Activated CD8-positive, alpha-beta T cell treated with anti-CD3 and anti-CD28 coated beads for 36 hours (primary cell): ENCODE results near the gene ERBB4. TPM values are rescaled to one million over a fixed set of nuclear protein-coding genes. Genes with fewer than 3 reads are reported as not detected.

Source experiments
- ATAC-seq: fragments of 200-7000 bp; cut with Tn5 transposase; one replicate; pipeline ENCODE4 v1.10.0; 2021; ENCODE audit warnings: mild to moderate bottlenecking, moderate library complexity
- CTCF ChIA-PET: fragments of 350-600 bp; sonication (Branson Sonifier 250); formaldehyde crosslinking; loops from one replicate; lab custom pipeline; 2021; ENCODE audit warnings: antibody characterized with exemption; lab: Charles Lee
- POLR2A ChIA-PET: fragments of 350-600 bp; sonication (Branson Sonifier 250); formaldehyde crosslinking; loops from one replicate; lab custom pipeline; 2021; ENCODE audit warnings: antibody characterized with exemption; lab: Charles Lee
- DNase-seq: peaks from one replicate; pipeline ENCODE4 v3.0.0-alpha.2; 2020
- H3K27ac Mint-ChIP-seq: one replicate; pipeline ENCODE4 v1.8.0; 2021; ENCODE audit warnings: mild to moderate bottlenecking, mixed read lengths
- H3K27me3 Mint-ChIP-seq: one replicate; pipeline ENCODE4 v1.8.0; 2021; ENCODE audit warnings: mixed read lengths
- H3K36me3 Mint-ChIP-seq: one replicate; pipeline ENCODE4 v1.8.0; 2021; ENCODE audit warnings: low read depth, mixed read lengths
- H3K4me1 Mint-ChIP-seq: one replicate; pipeline ENCODE4 v1.8.0; 2021; ENCODE audit warnings: low read depth, mixed read lengths
- H3K4me3 Mint-ChIP-seq: one replicate; pipeline ENCODE4 v1.8.0; 2021; ENCODE audit warnings: mild to moderate bottlenecking, moderate library complexity, mixed read lengths
- H3K9me3 Mint-ChIP-seq: one replicate; pipeline ENCODE4 v1.8.0; 2021; ENCODE audit warnings: mixed read lengths
- CTCF ChIP-seq: fragments of 200-600 bp; IDR thresholded peaks from one replicate; pipeline ENCODE4 v1.8.0; 2022; ENCODE audit warnings: antibody characterized with exemption, mild to moderate bottlenecking
- intact Hi-C: fragments of 100-400 bp; cut with micrococcal nuclease; formaldehyde crosslinking; loops from one replicate; pipeline ENCODE4 v1.10.0; 2022
- total RNA-seq, 2 experiments: library from RNA; stranded (reverse); gene quantifications; one replicate each; pipeline ENCODE4 v1.2.3, GENCODE V29; 2021

The ERBB4 gene
- total RNA-seq, 2 experiments from 2014 or later, result not detected

DNA sequence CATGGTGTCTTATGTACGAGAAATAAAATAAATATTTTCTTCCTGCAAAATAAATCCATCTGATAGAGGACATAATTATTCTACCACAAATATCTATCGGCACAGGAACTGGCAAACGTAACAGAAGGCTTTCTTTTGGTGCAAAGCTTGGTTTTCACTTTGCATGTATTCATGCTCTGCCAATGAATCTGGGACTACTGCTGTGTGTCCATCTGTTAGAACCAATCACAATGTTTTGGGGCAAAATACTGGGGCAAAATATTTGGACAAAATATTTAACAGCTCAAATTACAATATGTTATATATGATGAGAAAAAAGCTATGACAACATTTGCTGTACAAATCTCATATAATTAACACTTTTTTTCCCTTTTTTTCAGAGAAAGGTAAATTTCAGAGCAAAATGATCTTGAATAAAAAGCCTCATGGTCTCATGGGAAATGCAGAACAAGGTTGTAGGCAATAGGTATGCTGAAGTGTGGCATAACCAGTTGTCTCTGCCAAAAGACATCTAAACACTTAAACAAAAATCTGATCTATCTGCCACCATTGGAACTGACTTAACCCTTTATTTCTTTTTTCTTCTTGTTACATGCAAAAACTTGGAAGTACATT lies 1059.0 kb downstream of the ERBB4 start:
- ATAC-seq (no peak), DNase-seq (no peak)
- H3K4me1 Mint-ChIP-seq, result no peaks in the 10 kb centered on the region
- no peak overlapping the region for H3K4me3 Mint-ChIP-seq
- no peaks in the 10 kb centered on the region for H3K36me3 Mint-ChIP-seq
- no peak for TF ChIP-seq CTCF
- CTCF ChIA-PET, result no interaction called here
- H3K9me3 Mint-ChIP-seq, result no peaks in the 10 kb centered on the region
- H3K27me3 Mint-ChIP-seq, result no peaks in the 10 kb centered on the region
- POLR2A ChIA-PET, result no interaction called here
- no peak overlapping the region for H3K27ac Mint-ChIP-seq
- intact Hi-C loops, result no loop called here

DNA sequence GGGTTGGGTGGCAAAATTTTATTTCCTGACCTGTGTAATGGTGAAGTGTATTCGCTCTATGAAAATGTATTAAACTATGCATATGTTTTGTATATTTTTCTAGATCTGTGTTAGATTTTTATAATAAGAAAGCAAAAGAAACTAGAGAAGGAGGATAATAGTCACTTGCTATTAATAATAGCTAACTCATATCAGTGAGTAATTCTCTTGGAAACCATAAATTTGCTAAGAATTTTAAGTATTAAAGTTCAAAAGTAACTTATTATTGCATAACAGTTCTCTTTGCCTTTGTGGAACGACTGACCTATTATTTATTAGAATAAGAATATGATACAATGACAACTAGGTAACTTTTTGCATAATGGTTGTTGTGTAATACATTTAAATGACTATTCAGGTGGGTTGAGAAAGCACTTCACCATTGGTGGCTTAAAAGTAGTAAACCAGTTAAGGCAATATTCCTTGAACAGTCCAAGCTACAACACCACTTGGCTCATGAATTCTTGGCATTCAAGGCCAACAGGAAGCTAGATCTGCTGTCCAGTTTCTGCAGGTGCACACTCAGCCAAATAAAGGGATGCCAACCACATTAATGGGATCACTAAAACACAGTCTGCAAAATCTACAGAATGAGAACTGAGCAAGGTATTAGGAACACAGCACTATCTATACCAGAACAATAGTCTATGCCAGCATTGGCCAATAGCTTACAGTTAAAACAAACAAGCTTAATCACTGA lies 1060.9 kb downstream of the ERBB4 start:
- ChIA-PET POLR2A (no interaction called here), CTCF (no interaction called here)
- H3K27ac Mint-ChIP-seq, result no peak overlapping the region
- H3K27me3 Mint-ChIP-seq, result no peaks in the 10 kb centered on the region
- no peaks in the 10 kb centered on the region for H3K4me1 Mint-ChIP-seq
- DNase-seq, result no peak
- intact Hi-C loops, result no loop called here
- ATAC-seq, result no peak
- H3K36me3 Mint-ChIP-seq, result no peaks in the 10 kb centered on the region
- H3K4me3 Mint-ChIP-seq, result no peak overlapping the region
- TF ChIP-seq CTCF, result no peak
- H3K9me3 Mint-ChIP-seq, result no peaks in the 10 kb centered on the region

- Mint-ChIP-seq H3K27me3 (no peaks in the 10 kb centered on the region), H3K27ac (no peak overlapping the region), H3K4me3 (no peak overlapping the region), H3K9me3 (no peaks in the 10 kb centered on the region), H3K36me3 (no peaks in the 10 kb centered on the region), H3K4me1 (no peaks in the 10 kb centered on the region)
- no peak for DNase-seq
- no peak for TF ChIP-seq CTCF
- intact Hi-C loops, result no loop called here
- no peak for ATAC-seq
- ChIA-PET POLR2A (no interaction called here), CTCF (interaction anchor here (1.1 kb wide), 1 partner anchor 8 kb away, joined by 3 read pairs; no protein-coding TSS in a partner anchor)
Measured at GRCh38 chr2:211473116-211473515, 1065.5 kb downstream of the ERBB4 start.

- no peak for ATAC-seq
- no peak for DNase-seq
- Mint-ChIP-seq H3K36me3 (no peaks in the 10 kb centered on the region), H3K27me3 (no peaks in the 10 kb centered on the region), H3K27ac (no peak overlapping the region), H3K4me1 (no peaks in the 10 kb centered on the region), H3K9me3 (no peaks in the 10 kb centered on the region), H3K4me3 (no peak overlapping the region)
- intact Hi-C loops, result no loop called here
- CTCF ChIA-PET, result interaction anchor here (0.9 kb wide), 1 partner anchor 14 kb away, joined by 3 read pairs; no protein-coding TSS in a partner anchor
- no peak for TF ChIP-seq CTCF
- POLR2A ChIA-PET, result no interaction called here
Measured at GRCh38 chr2:211469664-211470059, 1068.9 kb downstream of the ERBB4 start.
